Lower lobe of right lung (tissue), 2 donors: ENCODE results near the gene ATF3. TPM values are rescaled to one million over a fixed set of nuclear protein-coding genes. Genes with fewer than 3 reads are reported as not detected.
"Not testable (repeated sequence)": the region's sequence is repeated elsewhere in the genome, so short reads cannot be mapped to it uniquely, and the experiment has no call there.

Experiments
- ATAC-seq, 2 donors: fragments of 200-7000 bp; cut with Tn5 transposase; one replicate each; pipeline ENCODE4 v1.9.1; 2020 to 2022; ENCODE audit warnings: mild to moderate bottlenecking in 2 of 2, moderate library complexity in 2 of 2
- DNase-seq: peaks from one replicate; pipeline ENCODE4 v3.0.0-alpha.2; 2020
- H3K27ac ChIP-seq: fragments of 200-600 bp; one replicate; pipeline ENCODE4 v1.8.0; 2022
- H3K27me3 ChIP-seq: fragments of 200-600 bp; one replicate; pipeline ENCODE4 v1.8.0; 2022; ENCODE audit warnings: low read depth
- H3K36me3 ChIP-seq: fragments of 200-600 bp; one replicate; pipeline ENCODE4 v1.8.0; 2022; ENCODE audit warnings: mild to moderate bottlenecking
- H3K4me1 ChIP-seq: fragments of 200-600 bp; one replicate; pipeline ENCODE4 v1.8.0; 2022
- H3K4me3 ChIP-seq: fragments of 200-600 bp; one replicate; pipeline ENCODE4 v1.8.0; 2022; ENCODE audit warnings: mild to moderate bottlenecking
- H3K9me3 ChIP-seq: fragments of 200-600 bp; one replicate; pipeline ENCODE4 v1.8.0; 2022
- intact Hi-C: fragments of 100-400 bp; cut with DNase I; formaldehyde crosslinking; loops from one replicate; pipeline ENCODE4 v1.11.0; 2022
- total RNA-seq: library from RNA; stranded (reverse); fragmentation: NEBNext Ultra II Directional; extraction: Animal tissue kit (Norgen Biotek cat#: 25700); gene quantifications from one replicate; pipeline ENCODE4 v1.2.1, GENCODE V29; 2021
- TF ChIP-seq, protein P1 (sequence below): fragments of 200-600 bp; IDR thresholded peaks from one replicate; pipeline ENCODE4 v1.8.0; 2022; ENCODE audit warnings: antibody characterized with exemption, mild to moderate bottlenecking
- donor health status: DM: no; HTN: yes; CAD: no; lungs with severe emphysema.

The ATF3 gene
- total RNA-seq, 1 donor from 2014 or later: 25.8 TPM

DNA sequence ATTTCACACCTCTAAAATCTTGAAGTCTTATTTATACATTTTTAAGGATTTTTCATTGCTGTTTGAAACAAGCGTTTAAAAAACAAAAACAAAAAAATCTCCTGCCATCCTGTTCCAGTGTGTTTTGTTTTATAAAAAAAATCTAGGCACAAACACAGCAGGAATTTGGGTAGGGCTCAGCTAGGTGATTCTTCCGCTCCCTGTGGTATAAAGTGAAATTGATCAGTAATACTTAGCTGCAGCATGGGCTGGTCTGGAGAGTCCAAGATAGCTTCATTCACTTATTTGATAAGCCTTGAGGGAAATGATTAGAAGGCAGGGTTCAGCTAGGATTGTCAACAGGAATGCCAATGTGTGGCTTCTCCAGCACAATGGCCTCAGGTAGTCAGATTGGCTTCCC lies 25.7 kb downstream of the ATF3 start:
- Histone ChIP-seq H3K9me3 (no peaks in the 10 kb centered on the region), H3K36me3 (no peaks in the 10 kb centered on the region), H3K4me1 (peaks cover 39% of the 10 kb centered on the region), H3K27me3 (no peaks in the 10 kb centered on the region), H3K4me3 (no peak overlapping the region), H3K27ac (no peak overlapping the region)
- no peak for ATAC-seq
- intact Hi-C loops: no loop called here
- TF ChIP-seq, protein P1, sequence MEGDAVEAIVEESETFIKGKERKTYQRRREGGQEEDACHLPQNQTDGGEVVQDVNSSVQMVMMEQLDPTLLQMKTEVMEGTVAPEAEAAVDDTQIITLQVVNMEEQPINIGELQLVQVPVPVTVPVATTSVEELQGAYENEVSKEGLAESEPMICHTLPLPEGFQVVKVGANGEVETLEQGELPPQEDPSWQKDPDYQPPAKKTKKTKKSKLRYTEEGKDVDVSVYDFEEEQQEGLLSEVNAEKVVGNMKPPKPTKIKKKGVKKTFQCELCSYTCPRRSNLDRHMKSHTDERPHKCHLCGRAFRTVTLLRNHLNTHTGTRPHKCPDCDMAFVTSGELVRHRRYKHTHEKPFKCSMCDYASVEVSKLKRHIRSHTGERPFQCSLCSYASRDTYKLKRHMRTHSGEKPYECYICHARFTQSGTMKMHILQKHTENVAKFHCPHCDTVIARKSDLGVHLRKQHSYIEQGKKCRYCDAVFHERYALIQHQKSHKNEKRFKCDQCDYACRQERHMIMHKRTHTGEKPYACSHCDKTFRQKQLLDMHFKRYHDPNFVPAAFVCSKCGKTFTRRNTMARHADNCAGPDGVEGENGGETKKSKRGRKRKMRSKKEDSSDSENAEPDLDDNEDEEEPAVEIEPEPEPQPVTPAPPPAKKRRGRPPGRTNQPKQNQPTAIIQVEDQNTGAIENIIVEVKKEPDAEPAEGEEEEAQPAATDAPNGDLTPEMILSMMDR: no peak
- no peak for DNase-seq

DNA sequence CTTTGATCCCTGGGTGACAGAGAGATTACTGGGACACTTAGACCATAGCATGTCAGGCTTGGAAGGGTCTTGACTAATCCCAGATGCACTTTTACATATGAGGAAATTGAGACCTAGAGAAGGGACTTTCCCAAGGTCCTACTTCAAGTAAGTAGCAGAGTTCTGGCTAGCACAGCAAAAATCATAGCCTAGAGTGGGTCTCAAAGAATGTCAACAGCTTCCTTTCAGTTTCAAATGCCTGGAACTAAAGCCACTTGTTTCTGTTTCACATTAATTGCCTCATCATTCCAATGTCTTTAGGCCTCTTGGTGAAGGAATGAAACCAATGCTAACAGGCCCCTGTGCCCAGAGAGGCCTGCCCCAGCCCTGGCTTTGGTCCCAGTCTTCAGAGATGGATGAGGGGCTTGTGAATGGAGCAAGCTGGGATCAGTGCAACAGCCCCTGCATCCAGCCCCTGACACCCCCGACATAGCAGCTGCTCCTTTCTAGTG lies 26.6 kb downstream of the ATF3 start:
- intact Hi-C loops: no loop called here
- no peaks in the 10 kb centered on the region for H3K36me3 ChIP-seq
- peak overlapping the region; percentile 68 for H3K27ac ChIP-seq
- DNase-seq: no peak
- H3K9me3 ChIP-seq: peaks cover 2% of the 10 kb centered on the region
- no peaks in the 10 kb centered on the region for H3K27me3 ChIP-seq
- H3K4me3 ChIP-seq: no peak overlapping the region
- peaks cover 31% of the 10 kb centered on the region for H3K4me1 ChIP-seq
- TF ChIP-seq, protein P1: no peak
- ATAC-seq: peak; percentile 61 to 80

DNA sequence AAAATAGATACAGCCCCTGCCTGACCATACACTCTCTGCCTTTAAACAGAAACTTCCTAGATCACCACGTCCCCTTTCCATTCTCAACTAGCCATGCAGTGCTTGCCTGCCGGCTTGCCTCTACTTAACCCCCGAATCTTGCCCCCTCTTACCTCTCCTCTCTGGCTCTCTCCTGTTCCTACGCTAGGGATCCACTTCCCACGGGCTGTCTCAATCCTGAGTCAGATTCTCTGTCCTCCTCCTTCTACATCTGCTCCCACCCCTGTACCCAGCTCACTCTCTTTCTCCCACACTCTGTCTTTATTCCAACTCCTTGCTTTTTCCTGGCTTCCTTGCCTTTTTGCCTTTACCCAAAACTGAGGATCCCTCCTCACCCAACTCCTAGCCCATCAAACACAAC lies 29.3 kb downstream of the ATF3 start:
- H3K27me3 ChIP-seq: no peaks in the 10 kb centered on the region
- no peaks in the 10 kb centered on the region for H3K36me3 ChIP-seq
- TF ChIP-seq, protein P1: no peak
- ATAC-seq (no peak), DNase-seq (no peak)
- intact Hi-C loops: no loop called here
- peaks cover 7% of the 10 kb centered on the region for H3K9me3 ChIP-seq
- peaks cover 31% of the 10 kb centered on the region for H3K4me1 ChIP-seq
- H3K27ac ChIP-seq: peak overlapping the region; percentile 68
- no peak overlapping the region for H3K4me3 ChIP-seq

DNA sequence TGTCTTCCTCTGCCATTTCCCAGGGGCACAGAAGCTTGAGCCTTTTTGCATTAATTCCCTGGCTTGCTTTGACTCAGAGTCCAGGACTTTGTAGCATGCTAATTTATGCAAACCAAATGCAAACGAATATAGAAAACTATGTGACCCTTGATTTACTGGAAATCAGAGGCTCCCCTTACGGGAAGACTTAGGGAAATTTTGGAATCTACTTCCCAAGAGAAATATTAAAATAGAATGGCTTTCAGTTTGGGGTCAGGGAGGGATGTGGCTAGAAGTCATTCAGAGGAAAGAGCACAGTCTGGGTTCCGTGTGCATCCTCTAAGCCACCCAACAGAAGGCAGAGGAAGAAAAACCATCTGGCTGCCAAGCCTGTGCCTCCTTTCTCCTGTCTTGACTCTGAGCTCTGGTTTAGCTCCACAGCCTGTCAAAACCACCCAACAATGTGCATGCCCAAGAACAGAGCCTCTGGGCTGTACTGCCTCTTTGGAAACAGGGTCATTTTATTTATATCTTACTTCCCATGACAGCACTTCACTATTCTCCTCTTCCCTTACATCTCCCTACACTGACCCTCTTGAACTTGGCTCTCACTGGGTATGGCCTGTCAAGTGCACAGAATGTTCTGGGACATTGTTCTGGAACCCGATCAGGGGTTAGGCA lies 30.1 kb downstream of the ATF3 start:
- TF ChIP-seq, protein P1: no peak
- no peaks in the 10 kb centered on the region for H3K27me3 ChIP-seq
- peak in 1 of 2 donors; percentile 14 for ATAC-seq
- H3K9me3 ChIP-seq: peaks cover 7% of the 10 kb centered on the region
- peaks cover 31% of the 10 kb centered on the region for H3K4me1 ChIP-seq
- no peaks in the 10 kb centered on the region for H3K36me3 ChIP-seq
- intact Hi-C loops: no loop called here
- peak overlapping the region; percentile 68 for H3K27ac ChIP-seq
- H3K4me3 ChIP-seq: no peak overlapping the region
- no peak for DNase-seq

DNA sequence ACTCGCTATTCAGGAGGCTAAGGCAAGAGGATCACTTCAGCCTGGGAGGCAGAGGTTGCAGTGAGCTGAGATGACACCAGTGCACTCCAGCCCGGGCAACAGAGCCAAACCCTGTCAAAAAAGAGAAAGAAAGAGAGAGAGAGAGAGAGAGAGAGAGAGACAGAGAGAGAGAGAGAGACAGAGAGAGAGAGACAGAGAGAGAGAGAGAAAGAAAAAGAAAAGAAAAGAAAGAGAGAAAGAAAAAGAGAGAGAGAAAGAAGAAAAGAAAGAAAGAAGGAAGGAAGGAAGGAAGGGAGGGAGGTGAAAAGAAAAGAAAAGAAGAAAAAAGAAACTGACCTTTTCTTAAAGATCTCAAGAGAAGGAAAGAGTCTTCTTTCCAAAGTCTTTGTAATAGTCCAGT lies 31.0 kb downstream of the ATF3 start:
- DNase-seq, H3K27ac ChIP-seq, intact Hi-C loops: not testable (repeated sequence)

DNA sequence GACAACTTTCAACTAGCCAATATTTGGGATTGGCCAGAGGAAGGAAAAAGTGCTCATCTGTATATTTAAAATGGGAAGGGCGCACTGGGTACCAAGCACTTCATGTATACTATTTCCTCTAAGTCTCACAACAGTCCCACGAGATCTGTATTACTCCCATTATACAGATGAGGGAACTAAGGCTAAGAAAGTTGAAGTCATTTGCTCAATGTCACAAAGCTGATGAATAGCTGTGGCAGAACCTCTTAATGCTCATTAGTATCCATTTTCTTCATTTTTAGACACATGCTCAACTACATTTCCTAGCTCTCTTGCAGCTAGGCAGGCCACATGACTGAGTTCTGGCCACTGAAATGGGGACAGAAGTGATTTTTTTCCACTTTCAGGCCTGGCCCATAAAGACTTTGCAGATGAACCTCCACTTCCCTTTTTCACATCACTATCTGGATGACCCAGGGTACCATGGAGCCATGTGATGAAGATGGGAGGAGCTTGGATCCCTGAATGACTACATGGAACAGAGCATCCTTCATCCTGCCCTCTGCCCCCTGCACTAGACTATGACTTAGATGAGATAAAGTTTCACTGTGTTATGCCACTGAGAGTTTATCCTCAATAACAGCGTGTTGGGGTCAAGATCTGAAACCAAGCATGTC lies 31.8 kb downstream of the ATF3 start:
- Histone ChIP-seq H3K4me3 (no peak overlapping the region), H3K27me3 (no peaks in the 10 kb centered on the region), H3K27ac (no peak overlapping the region), H3K36me3 (no peaks in the 10 kb centered on the region), H3K9me3 (peaks cover 7% of the 10 kb centered on the region), H3K4me1 (peaks cover 21% of the 10 kb centered on the region)
- DNase-seq (no peak), ATAC-seq (no peak)
- TF ChIP-seq, protein P1: no peak
- intact Hi-C loops: no loop called here

More for the DNA sequence above, 31.0 kb downstream of the ATF3 start:
- not testable (repeated sequence) for H3K36me3 ChIP-seq, H3K4me3 ChIP-seq, ATAC-seq, H3K9me3 ChIP-seq, H3K27me3 ChIP-seq
- peaks cover 29% of the 10 kb centered on the region for H3K4me1 ChIP-seq
